K562 (cell line): ENCODE measurements around the gene OR9Q1. TPM values are rescaled to one million over a fixed set of nuclear protein-coding genes. Genes with fewer than 3 reads are reported as not detected.

Source experiments
- ATAC-seq: fragments of 200-7000 bp; cut with Tn5 transposase; 3 replicates; pipeline ENCODE4 v1.9.1; 2020; ENCODE audit warnings: moderate library complexity
- BruUV-seq: library from RNA; stranded (reverse); fragments of 400-500 nt; replicated peaks from 2 replicates; lab custom pipeline; 2021; lab: Mats Ljungman, UMichigan
- CTCF ChIA-PET: fragments of 300-600 bp; formaldehyde crosslinking; extraction: SDS; loops from one replicate; lab custom pipeline; 2021; ENCODE audit warnings: low intra/inter-chr PET ratio; lab: Yijun Ruan, JAX
- POLR2A ChIA-PET: fragments of 300-600, 350-650 bp; sonication (Branson Sonifier 250); formaldehyde crosslinking; extraction: SDS; loops from one replicate; lab custom pipeline; 2021; ENCODE audit warnings: antibody characterized with exemption, inconsistent platforms; lab: Yijun Ruan, JAX
- DNase-seq, 4 experiments: peaks; one replicate each; pipeline versions ENCODE4 v3.0.0 to v3.0.0-alpha.2; 2011 to 2018; ENCODE audit warnings: low spot score in 3 of 4, mixed read lengths in 3 of 4; ENCODE audit errors: extremely low read depth in 1 of 4
- FAIRE-seq: peaks from 2 replicates; lab custom pipeline; 2011; peaks lifted over from hg19 to GRCh38; lab: Jason Lieb, UNC
- H2AFZ ChIP-seq: 2 replicates; pipeline ENCODE4 v1.6.0; 2011; ENCODE audit warnings: low read depth, low read length, control low read depth, inconsistent platforms
- H3K27ac ChIP-seq: fragments of 200-600 bp; 3 replicates; pipeline ENCODE4 v1.8.0; 2011; ENCODE audit warnings: low read depth, mild to moderate bottlenecking, control low read depth, inconsistent platforms, low read length, moderate library complexity, mixed read lengths; ENCODE audit errors: extremely low read depth
- H3K27me3 ChIP-seq, 2 experiments: fragments of 300-600 bp in 1 of 2; 2 replicates in 1 of 2; 3 replicates in 1 of 2; pipeline versions ENCODE4 v1.6.0 to v1.8.0; 2011; ENCODE audit warnings: inconsistent platforms in 2 of 2, low read length in 2 of 2, mild to moderate bottlenecking in 1 of 2, mixed read lengths in 1 of 2, moderate library complexity in 1 of 2; ENCODE audit not compliant: control insufficient read depth in 2 of 2, insufficient read depth in 2 of 2
- H3K36me3 ChIP-seq: fragments of 300-600 bp; 3 replicates; pipeline ENCODE4 v1.8.0; 2011; ENCODE audit warnings: mild to moderate bottlenecking, low read length, inconsistent platforms; ENCODE audit not compliant: control insufficient read depth, insufficient read depth
- H3K4me1 ChIP-seq, 2 experiments: fragments of 200-600 bp in 1 of 2; replicated peaks in 1 of 2; 2 replicates in 1 of 2; 3 replicates in 1 of 2; pipeline versions ENCODE4 v1.5.1 to v1.8.0; 2011; ENCODE audit warnings: inconsistent platforms in 2 of 2, low read length in 2 of 2, mild to moderate bottlenecking in 1 of 2, mixed read lengths in 1 of 2, moderate library complexity in 1 of 2; ENCODE audit not compliant: control insufficient read depth in 2 of 2, insufficient read depth in 2 of 2
- H3K4me2 ChIP-seq: 2 replicates; pipeline ENCODE4 v1.6.1; 2011; ENCODE audit warnings: low read length, control low read depth, inconsistent platforms, mixed read lengths; ENCODE audit not compliant: insufficient read depth
- H3K4me3 ChIP-seq: fragments of 200-600 bp; sonication (generic), shearing (Covaris generic); 2 replicates; pipeline ENCODE4 v1.5.1; 2016; ENCODE audit warnings: control low read depth, inconsistent platforms
- H3K79me2 ChIP-seq: fragments of 200-600 bp; 3 replicates; pipeline ENCODE4 v1.8.0; 2011; ENCODE audit warnings: low read length, inconsistent platforms; ENCODE audit not compliant: control insufficient read depth, insufficient read depth
- H3K9ac ChIP-seq, 2 experiments: 2 replicates each; pipeline versions ENCODE4 v1.6.0 to v1.6.1; 2011; ENCODE audit warnings: low read depth in 2 of 2, low read length in 2 of 2, control low read depth in 1 of 2, inconsistent platforms in 1 of 2, mild to moderate bottlenecking in 1 of 2, mixed read lengths in 1 of 2; ENCODE audit not compliant: insufficient read depth in 1 of 2
- H3K9me1 ChIP-seq: one replicate; pipeline ENCODE4 v1.6.0; 2011; ENCODE audit warnings: inconsistent platforms, mild to moderate bottlenecking, low read length, moderate library complexity; ENCODE audit not compliant: control insufficient read depth, insufficient read depth
- H3K9me3 ChIP-seq: replicated peaks from 2 replicates; pipeline ENCODE4 v1.5.1; 2011; ENCODE audit warnings: low read depth, low read length, inconsistent platforms; ENCODE audit not compliant: control insufficient read depth, insufficient read depth
- H4K20me1 ChIP-seq: replicated peaks from 2 replicates; pipeline ENCODE4 v1.6.1; 2011; ENCODE audit warnings: low read length, inconsistent platforms, mixed read lengths; ENCODE audit not compliant: control insufficient read depth, insufficient read depth
- SAP30 ChIP-seq: fragments of 200-600 bp; sonication (generic); IDR thresholded peaks from 2 replicates; pipeline ENCODE4 v1.6.1; 2012; ENCODE audit warnings: borderline replicate concordance, low read depth, mild to moderate bottlenecking, moderate library complexity, low read length, control low read depth, inconsistent platforms; ENCODE audit not compliant: insufficient read depth, poor library complexity, severe bottlenecking
- STAT5A ChIP-seq: IDR thresholded peaks from 2 replicates; pipeline ENCODE4 v1.6.1; 2012; ENCODE audit warnings: low read length, inconsistent platforms, borderline replicate concordance
- WGBS: fragments of 100-300 bp; shearing (Covaris generic); methylation state at CpG from one replicate; pipeline ENCODE4 v1.1.6; 2016; ENCODE audit warnings: low coverage, mixed read lengths; ENCODE audit not compliant: insufficient coverage; ENCODE audit errors: missing lambda C conversion rate; 5-methylcytosine and 5-hydroxymethylcytosine counted together
- in situ Hi-C: fragments of 300-500 bp; cut with MboI; formaldehyde crosslinking; loops from 4 replicates; pipeline ENCODE4 v1.15.0; 2018; ENCODE audit warnings: inconsistent platforms, mixed read lengths
- intact Hi-C: fragments of 100-400 bp; cut with micrococcal nuclease; formaldehyde crosslinking; loops from 2 replicates; pipeline ENCODE4 v1.14.2; 2022
- polyA plus RNA-seq, 8 experiments: library from polyadenylated mRNA; depleted of rRNA in 4 of 8; stranded (reverse) in 5 of 8; unstranded in 3 of 8; fragments of >200 nt; fragmentation: Nextera tagmentation in 2 of 8; fragmentation: Illumina TruSeq in 1 of 8; extraction: Ambion mirVana in 2 of 8; extraction: Trizol in 1 of 8; gene quantifications; 2 replicates each; pipeline versions ENCODE4 v1.2.1 to v1.2.3, GENCODE V29; 2011 to 2014; ENCODE audit warnings: inconsistent platforms in 1 of 8, missing spikeins in 1 of 8
- total RNA-seq, 7 experiments: library from RNA; depleted of rRNA in 6 of 7; stranded (reverse); fragments of >200 nt in 6 of 7; fragmentation: Illumina TruSeq in 2 of 7; extraction: Trizol in 2 of 7; gene quantifications; 2 replicates each; pipeline versions ENCODE4 v1.2.1 to v1.2.3, GENCODE V29; 2011 to 2021; ENCODE audit warnings: low replicate concordance in 1 of 7
- TF ChIP-seq, protein P1 (sequence below): fragments of 450-650 bp; IDR thresholded peaks from 2 replicates; pipeline ENCODE4 v1.7.1; 2018; ENCODE audit warnings: mild to moderate bottlenecking, low read depth; ENCODE audit not compliant: partially characterized antibody

Gene OR9Q1
- total and polyA plus RNA-seq, 9 of the 15 experiments (the other 6 are each of a cell fraction or from before 2014, with no cell fraction given): not detected

DNA sequence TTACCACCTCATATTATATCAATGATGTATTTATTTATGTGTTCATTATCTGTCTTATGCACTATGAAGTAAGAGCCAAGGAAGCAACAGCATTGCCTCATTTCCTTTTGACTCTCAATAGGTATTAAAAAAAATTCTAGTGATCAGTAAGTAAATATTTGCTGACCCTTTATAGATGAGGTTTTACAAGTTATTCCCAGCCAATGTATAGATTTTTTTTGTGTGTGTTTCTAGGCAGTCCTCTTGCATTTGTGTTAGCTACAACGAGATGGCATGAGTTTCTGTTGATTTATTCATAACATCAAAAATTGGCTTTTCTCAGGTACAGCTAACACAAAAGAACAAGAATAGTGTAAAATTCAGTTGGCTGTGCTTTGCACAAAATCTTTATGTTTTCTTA, 175.6 kb downstream of the OR9Q1 start:
- Histone ChIP-seq H3K4me3 (no peak overlapping the region), H3K9ac (no peak overlapping the region), H3K9me1 (no peaks in the 10 kb centered on the region), H3K27ac (no peak overlapping the region), H3K27me3 (no peaks in the 10 kb centered on the region), H3K4me2 (no peak overlapping the region), H3K36me3 (no peaks in the 10 kb centered on the region), H3K79me2 (no peaks in the 10 kb centered on the region), H2AFZ (no peak overlapping the region), H3K9me3 (no peaks in the 10 kb centered on the region; the same call in 1 of the 2 replicates), H4K20me1 (no peaks in the 10 kb centered on the region), H3K4me1 (no peaks in the 10 kb centered on the region)
- DNase-seq (no peak), ATAC-seq (no peak), FAIRE-seq (no peak)
- WGBS: 0% methylated on average over 1 of the region's 1 CpG
- in situ Hi-C loops: no loop called here
- ChIA-PET POLR2A (no interaction called here), CTCF (no interaction called here)
- intact Hi-C loops: no loop called here
- no TSS peak for BruUV-seq
- TF ChIP-seq SAP30 (no peak), STAT5A (no peak)
- TF ChIP-seq, protein P1, sequence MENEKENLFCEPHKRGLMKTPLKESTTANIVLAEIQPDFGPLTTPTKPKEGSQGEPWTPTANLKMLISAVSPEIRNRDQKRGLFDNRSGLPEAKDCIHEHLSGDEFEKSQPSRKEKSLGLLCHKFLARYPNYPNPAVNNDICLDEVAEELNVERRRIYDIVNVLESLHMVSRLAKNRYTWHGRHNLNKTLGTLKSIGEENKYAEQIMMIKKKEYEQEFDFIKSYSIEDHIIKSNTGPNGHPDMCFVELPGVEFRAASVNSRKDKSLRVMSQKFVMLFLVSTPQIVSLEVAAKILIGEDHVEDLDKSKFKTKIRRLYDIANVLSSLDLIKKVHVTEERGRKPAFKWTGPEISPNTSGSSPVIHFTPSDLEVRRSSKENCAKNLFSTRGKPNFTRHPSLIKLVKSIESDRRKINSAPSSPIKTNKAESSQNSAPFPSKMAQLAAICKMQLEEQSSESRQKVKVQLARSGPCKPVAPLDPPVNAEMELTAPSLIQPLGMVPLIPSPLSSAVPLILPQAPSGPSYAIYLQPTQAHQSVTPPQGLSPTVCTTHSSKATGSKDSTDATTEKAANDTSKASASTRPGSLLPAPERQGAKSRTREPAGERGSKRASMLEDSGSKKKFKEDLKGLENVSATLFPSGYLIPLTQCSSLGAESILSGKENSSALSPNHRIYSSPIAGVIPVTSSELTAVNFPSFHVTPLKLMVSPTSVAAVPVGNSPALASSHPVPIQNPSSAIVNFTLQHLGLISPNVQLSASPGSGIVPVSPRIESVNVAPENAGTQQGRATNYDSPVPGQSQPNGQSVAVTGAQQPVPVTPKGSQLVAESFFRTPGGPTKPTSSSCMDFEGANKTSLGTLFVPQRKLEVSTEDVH: no peak
